Peyer's patch (tissue), 4 donors: ENCODE results near the gene GPER1.
A peak's percentile ranks its signal among the peaks of the same experiment; 100 is the strongest.

Experiments used
- CTCF ChIP-seq, 6 experiments: fragments of 450-650 bp in 4 of 6; fragments of 200-600 bp in 2 of 6; sonication (generic) in 1 of 6; IDR thresholded peaks; one replicate each; pipeline ENCODE4 v1.5.1; 2017 to 2019; ENCODE audit warnings: antibody characterized with exemption in 6 of 6, mild to moderate bottlenecking in 3 of 6, moderate library complexity in 1 of 6
- POLR2A ChIP-seq, 2 donors: fragments of 450-650 bp; IDR thresholded peaks; one replicate each; pipeline ENCODE4 v1.5.1; 2017; ENCODE audit warnings: antibody characterized with exemption in 2 of 2, mild to moderate bottlenecking in 2 of 2, moderate library complexity in 2 of 2

GRCh38 chr7:1086588-1087464, 1.1 kb upstream of the GPER1 start:
- TF ChIP-seq CTCF (IDR thresholded peaks at IDR 0.05): peak; percentile 77 to 95 (median 84)
- no peak for TF ChIP-seq POLR2A (IDR thresholded peaks at IDR 0.05)
